Naive B cell (primary cell): ENCODE results near the gene BTBD17. TPM values are rescaled to one million over a fixed set of nuclear protein-coding genes. Genes with fewer than 3 reads are reported as not detected.
A peak's percentile ranks its signal among the peaks of the same experiment; 100 is the strongest.

Experiments used
- ATAC-seq, 2 donors: fragments of 150-1000 bp; cut with Tn5 transposase; 2 replicates each; pipeline ENCODE4 v1.10.0; 2021; ENCODE audit warnings: low read depth in 2 of 2, mild to moderate bottlenecking in 2 of 2, moderate library complexity in 2 of 2
- DNase-seq: peaks from one replicate; pipeline ENCODE4 v3.0.0; 2022
- H3K27ac Mint-ChIP-seq, 6 donors: one replicate each; pipeline ENCODE4 v1.8.0; 2020 to 2022; ENCODE audit warnings: mild to moderate bottlenecking in 6 of 6, mixed read lengths in 6 of 6, moderate library complexity in 5 of 6, inconsistent platforms in 2 of 6
- H3K27me3 Mint-ChIP-seq, 3 donors: one replicate each; pipeline ENCODE4 v1.8.0; 2021 to 2022; ENCODE audit warnings: mixed read lengths in 3 of 3, mild to moderate bottlenecking in 1 of 3
- H3K36me3 Mint-ChIP-seq, 2 donors: one replicate each; pipeline ENCODE4 v1.8.0; 2020 to 2022; ENCODE audit warnings: mixed read lengths in 2 of 2, inconsistent platforms in 1 of 2, mild to moderate bottlenecking in 1 of 2
- H3K4me1 Mint-ChIP-seq, 3 donors: one replicate each; pipeline ENCODE4 v1.8.0; 2020 to 2022; ENCODE audit warnings: mixed read lengths in 3 of 3, inconsistent platforms in 1 of 3, mild to moderate bottlenecking in 1 of 3, moderate library complexity in 1 of 3
- H3K4me3 Mint-ChIP-seq, 8 donors: one replicate each; pipeline ENCODE4 v1.8.0; 2020 to 2022; ENCODE audit warnings: mild to moderate bottlenecking in 8 of 8, mixed read lengths in 8 of 8, moderate library complexity in 8 of 8, inconsistent platforms in 2 of 8
- H3K9me3 Mint-ChIP-seq, 7 donors: one replicate each; pipeline ENCODE4 v1.8.0; 2020 to 2022; ENCODE audit warnings: mixed read lengths in 7 of 7, mild to moderate bottlenecking in 5 of 7, inconsistent platforms in 2 of 7, moderate library complexity in 1 of 7
- polyA plus RNA-seq, 6 donors: library from polyadenylated mRNA; unstranded; fragments of 300-500 nt; fragmentation: Illumina TruSeq; gene quantifications; one replicate each; pipeline ENCODE4 v1.2.3, GENCODE V29; 2021; ENCODE audit warnings: low read depth in 6 of 6

Gene BTBD17
- polyA plus RNA-seq, 6 donors from 2014 or later = not detected

- Mint-ChIP-seq H3K36me3 (no peaks in the 10 kb centered on the region), H3K27me3 (peaks cover 10 to 53% (median 48%) of the 10 kb centered on the region in 3 donors), H3K9me3 (peaks cover 0 to 2% (median 0%) of the 10 kb centered on the region in 7 donors), H3K4me1 (no peaks in the 10 kb centered on the region), H3K4me3 (peak overlapping the region in 1 of 8 donors; percentile 15), H3K27ac (no peak overlapping the region)
- DNase-seq (no peak), ATAC-seq (no peak)
Observed at GRCh38 chr17:74380959-74381808, 19.5 kb upstream of the BTBD17 start.

- DNase-seq = no peak
- no peaks in the 10 kb centered on the region for H3K36me3 Mint-ChIP-seq
- H3K4me3 Mint-ChIP-seq = no peak overlapping the region
- H3K4me1 Mint-ChIP-seq = no peaks in the 10 kb centered on the region
- peaks cover 14 to 50% (median 42%) of the 10 kb centered on the region in 3 donors for H3K27me3 Mint-ChIP-seq
- H3K9me3 Mint-ChIP-seq = no peaks in the 10 kb centered on the region
- H3K27ac Mint-ChIP-seq = peak overlapping the region in 1 of 6 donors; percentile 60
- ATAC-seq = no peak
Observed at GRCh38 chr17:74380086-74380958, 18.7 kb upstream of the BTBD17 start.

GRCh38 chr17:74379495-74380085, 17.9 kb upstream of the BTBD17 start:
- H3K4me3 Mint-ChIP-seq = no peak overlapping the region
- DNase-seq (peak; percentile 70), ATAC-seq (peak; percentile 83 to 88)
- no peak overlapping the region for H3K27ac Mint-ChIP-seq
- H3K4me1 Mint-ChIP-seq = no peaks in the 10 kb centered on the region
- no peaks in the 10 kb centered on the region for H3K36me3 Mint-ChIP-seq
- H3K27me3 Mint-ChIP-seq = peaks cover 14 to 45% (median 35%) of the 10 kb centered on the region in 3 donors
- no peaks in the 10 kb centered on the region for H3K9me3 Mint-ChIP-seq

GRCh38 chr17:74374858-74375257, 13.2 kb upstream of the BTBD17 start:
- no peak overlapping the region for H3K27ac Mint-ChIP-seq
- H3K27me3 Mint-ChIP-seq = peaks cover 11 to 43% (median 37%) of the 10 kb centered on the region in 3 donors
- H3K36me3 Mint-ChIP-seq = no peaks in the 10 kb centered on the region
- H3K4me3 Mint-ChIP-seq = no peak overlapping the region
- ATAC-seq (no peak), DNase-seq (no peak)
- H3K4me1 Mint-ChIP-seq = no peaks in the 10 kb centered on the region
- no peaks in the 10 kb centered on the region for H3K9me3 Mint-ChIP-seq

- Mint-ChIP-seq H3K27ac (no peak overlapping the region), H3K4me1 (peaks cover 5 to 8% (median 6%) of the 10 kb centered on the region in 3 donors), H3K9me3 (no peaks in the 10 kb centered on the region)
Observed at GRCh38 chr17:74373838-74374606, 12.4 kb upstream of the BTBD17 start.

GRCh38 chr17:74372426-74372825, 10.8 kb upstream of the BTBD17 start:
- peak overlapping the region in 1 of 6 donors; percentile 37 for H3K27ac Mint-ChIP-seq
- H3K36me3 Mint-ChIP-seq = no peaks in the 10 kb centered on the region
- H3K4me1 Mint-ChIP-seq = peaks cover 7 to 17% (median 10%) of the 10 kb centered on the region in 3 donors
- no peak overlapping the region for H3K4me3 Mint-ChIP-seq
- ATAC-seq = no peak
- peaks cover 16 to 50% (median 38%) of the 10 kb centered on the region in 3 donors for H3K27me3 Mint-ChIP-seq
- H3K9me3 Mint-ChIP-seq = no peaks in the 10 kb centered on the region
- no peak for DNase-seq

More at GRCh38 chr17:74373838-74374606, 12.4 kb upstream of the BTBD17 start:
- Mint-ChIP-seq H3K36me3 (no peaks in the 10 kb centered on the region), H3K4me3 (no peak overlapping the region), H3K27me3 (peaks cover 14 to 51% (median 45%) of the 10 kb centered on the region in 3 donors)
- no peak for ATAC-seq
- DNase-seq = no peak

GRCh38 chr17:74371653-74372147, 10.0 kb upstream of the BTBD17 start:
- DNase-seq (no peak), ATAC-seq (no peak)
- H3K4me1 Mint-ChIP-seq = peaks cover 7 to 19% (median 10%) of the 10 kb centered on the region in 3 donors
- no peak overlapping the region for H3K27ac Mint-ChIP-seq
- H3K9me3 Mint-ChIP-seq = no peaks in the 10 kb centered on the region
- H3K36me3 Mint-ChIP-seq = no peaks in the 10 kb centered on the region
- peaks cover 11 to 54% (median 34%) of the 10 kb centered on the region in 3 donors for H3K27me3 Mint-ChIP-seq
- no peak overlapping the region for H3K4me3 Mint-ChIP-seq

- no peak for DNase-seq
- no peak for ATAC-seq
- peaks cover 10 to 62% (median 37%) of the 10 kb centered on the region in 3 donors for H3K27me3 Mint-ChIP-seq
- H3K9me3 Mint-ChIP-seq = no peaks in the 10 kb centered on the region
- H3K4me3 Mint-ChIP-seq = no peak overlapping the region
- H3K4me1 Mint-ChIP-seq = peaks cover 7 to 19% (median 10%) of the 10 kb centered on the region in 3 donors
- H3K36me3 Mint-ChIP-seq = no peaks in the 10 kb centered on the region
- no peak overlapping the region for H3K27ac Mint-ChIP-seq
Observed at GRCh38 chr17:74369665-74370490, 8.2 kb upstream of the BTBD17 start.

- H3K27me3 Mint-ChIP-seq = peaks cover 10 to 57% (median 43%) of the 10 kb centered on the region in 3 donors
- H3K27ac Mint-ChIP-seq = peak overlapping the region in 1 of 6 donors; percentile 44
- H3K9me3 Mint-ChIP-seq = no peaks in the 10 kb centered on the region
- no peaks in the 10 kb centered on the region for H3K36me3 Mint-ChIP-seq
- H3K4me1 Mint-ChIP-seq = peaks cover 7 to 19% (median 10%) of the 10 kb centered on the region in 3 donors
- ATAC-seq (peak; percentile 54 to 75), DNase-seq (no peak)
- H3K4me3 Mint-ChIP-seq = peak overlapping the region in 4 of 8 donors; percentile 11 to 77 (median 34)
Observed at GRCh38 chr17:74369221-74369620, 7.6 kb upstream of the BTBD17 start.

- DNase-seq = peak; percentile 53
- ATAC-seq = peak; percentile 60 to 68
- Mint-ChIP-seq H3K4me3 (peak overlapping the region in 5 of 8 donors; percentile 6 to 77 (median 55)), H3K9me3 (no peaks in the 10 kb centered on the region), H3K27me3 (peaks cover 10 to 60% (median 47%) of the 10 kb centered on the region in 3 donors), H3K4me1 (peaks cover 7 to 19% (median 10%) of the 10 kb centered on the region in 3 donors), H3K36me3 (no peaks in the 10 kb centered on the region), H3K27ac (no peak overlapping the region)
Observed at GRCh38 chr17:74368341-74369081, 6.8 kb upstream of the BTBD17 start.

- peaks cover 7 to 19% (median 10%) of the 10 kb centered on the region in 3 donors for H3K4me1 Mint-ChIP-seq
- ATAC-seq = no peak
- H3K27me3 Mint-ChIP-seq = peaks cover 10 to 62% (median 46%) of the 10 kb centered on the region in 3 donors
Observed at GRCh38 chr17:74367206-74367605, 5.5 kb upstream of the BTBD17 start, which contains the start of gene GPR142. GPR142 (plus strand) TSS chr17:74367506; CDS start chr17:74369541, 2,035 bp downstream.

More at GRCh38 chr17:74367206-74367605, 5.5 kb upstream of the BTBD17 start, which contains the start of gene GPR142:
- peak within 1 kb of the TSS in 2 of 8 donors; percentile 6 to 55 for H3K4me3 Mint-ChIP-seq
- no peak within 1 kb of the TSS for H3K27ac Mint-ChIP-seq
- H3K9me3 Mint-ChIP-seq = no peaks in the 10 kb centered on the region
- no peak for DNase-seq
- H3K36me3 Mint-ChIP-seq = no peaks in the 10 kb centered on the region
